Measurements from ENCODE around the gene EZH2.

DNA sequence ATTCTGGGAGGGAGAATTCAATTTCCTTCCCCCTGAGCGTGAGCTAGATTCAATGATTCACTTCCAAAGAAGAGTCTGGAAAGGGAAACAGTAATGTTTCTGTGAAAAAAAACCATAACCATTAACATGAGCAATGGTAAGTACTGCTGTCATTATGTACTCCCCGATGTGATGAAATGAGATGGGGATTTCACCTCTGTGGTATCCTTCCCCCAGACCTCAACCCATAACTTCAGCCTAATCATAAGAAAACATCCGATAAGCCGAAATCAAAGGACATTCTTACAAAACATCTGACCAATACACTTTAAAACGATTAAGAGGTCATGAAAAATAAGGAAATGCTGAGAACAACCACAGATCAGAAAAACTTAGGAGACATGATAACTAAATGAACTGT, 27.2 kb downstream of the EZH2 start:
- TF ChIP-seq, protein P1, sequence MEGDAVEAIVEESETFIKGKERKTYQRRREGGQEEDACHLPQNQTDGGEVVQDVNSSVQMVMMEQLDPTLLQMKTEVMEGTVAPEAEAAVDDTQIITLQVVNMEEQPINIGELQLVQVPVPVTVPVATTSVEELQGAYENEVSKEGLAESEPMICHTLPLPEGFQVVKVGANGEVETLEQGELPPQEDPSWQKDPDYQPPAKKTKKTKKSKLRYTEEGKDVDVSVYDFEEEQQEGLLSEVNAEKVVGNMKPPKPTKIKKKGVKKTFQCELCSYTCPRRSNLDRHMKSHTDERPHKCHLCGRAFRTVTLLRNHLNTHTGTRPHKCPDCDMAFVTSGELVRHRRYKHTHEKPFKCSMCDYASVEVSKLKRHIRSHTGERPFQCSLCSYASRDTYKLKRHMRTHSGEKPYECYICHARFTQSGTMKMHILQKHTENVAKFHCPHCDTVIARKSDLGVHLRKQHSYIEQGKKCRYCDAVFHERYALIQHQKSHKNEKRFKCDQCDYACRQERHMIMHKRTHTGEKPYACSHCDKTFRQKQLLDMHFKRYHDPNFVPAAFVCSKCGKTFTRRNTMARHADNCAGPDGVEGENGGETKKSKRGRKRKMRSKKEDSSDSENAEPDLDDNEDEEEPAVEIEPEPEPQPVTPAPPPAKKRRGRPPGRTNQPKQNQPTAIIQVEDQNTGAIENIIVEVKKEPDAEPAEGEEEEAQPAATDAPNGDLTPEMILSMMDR (IDR thresholded peaks at IDR 0.05), result no peak
- TF ChIP-seq POLR2A (IDR thresholded peaks at IDR 0.05), result no peak
